ENCODE results near the gene TRIM14.
"Not testable (repeated sequence)": the region's sequence is repeated elsewhere in the genome, so short reads cannot be mapped to it uniquely, and the experiment has no call there.

TRIM14 gene

DNA sequence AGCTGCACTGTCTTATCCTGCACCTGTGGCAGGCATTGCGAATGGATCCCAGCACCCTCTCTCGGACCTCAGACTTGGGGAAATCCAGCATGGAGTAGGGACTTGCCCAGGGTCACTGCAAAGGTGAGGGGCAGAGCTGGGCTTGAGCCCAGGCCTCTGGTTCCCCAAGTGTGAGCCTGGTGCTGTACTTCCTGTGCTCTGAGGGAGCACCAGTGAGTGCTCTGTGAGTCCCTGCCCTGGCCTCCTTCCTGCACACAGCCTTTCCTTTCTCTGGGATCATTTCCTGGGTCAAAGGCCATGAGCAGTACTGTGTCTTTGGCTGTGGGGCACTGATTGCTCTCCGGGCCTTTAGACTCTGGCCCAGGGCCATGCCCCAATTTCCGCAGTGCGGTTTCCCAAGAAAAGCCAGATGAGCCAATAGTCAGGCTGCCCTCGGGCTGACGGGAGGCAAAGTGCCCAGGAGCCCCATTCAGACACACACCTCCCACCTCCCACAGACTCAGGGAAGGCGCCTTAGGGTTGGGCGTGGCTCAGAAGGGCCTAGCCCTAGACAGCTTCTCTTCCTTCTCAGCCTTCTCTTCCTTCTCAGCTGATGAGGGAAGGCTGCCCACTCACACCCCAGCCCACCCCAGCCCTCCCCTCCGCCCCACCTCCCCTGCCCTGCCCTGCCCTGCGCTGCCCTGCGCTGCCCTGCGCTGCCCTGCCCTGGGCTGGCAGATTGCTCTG is 23.3 kb upstream of the TRIM14 start:
- DNase-seq (ENCODE audit: low read depth) = no peak

DNA sequence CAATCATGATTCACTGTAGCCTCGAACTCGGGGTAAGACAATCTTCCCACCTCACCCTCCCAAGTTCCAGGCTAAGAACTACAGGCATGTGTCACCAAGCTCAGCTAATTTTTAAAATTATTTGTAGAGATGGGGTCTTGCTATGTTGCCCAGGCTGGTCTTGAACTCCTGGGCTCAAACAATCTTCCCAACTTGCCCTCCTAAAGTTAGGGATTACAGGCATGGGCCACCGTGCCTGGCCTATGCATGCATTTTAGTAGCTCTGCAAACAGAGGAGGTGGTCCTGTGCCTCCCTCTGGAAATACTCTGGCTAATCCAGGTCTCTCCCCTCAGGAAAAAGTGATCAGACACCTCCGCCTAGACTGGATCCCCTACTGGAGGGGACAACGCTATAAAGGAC is 21.5 kb upstream of the TRIM14 start:
- DNase-seq (ENCODE audit: low read depth) = no peak

DNA sequence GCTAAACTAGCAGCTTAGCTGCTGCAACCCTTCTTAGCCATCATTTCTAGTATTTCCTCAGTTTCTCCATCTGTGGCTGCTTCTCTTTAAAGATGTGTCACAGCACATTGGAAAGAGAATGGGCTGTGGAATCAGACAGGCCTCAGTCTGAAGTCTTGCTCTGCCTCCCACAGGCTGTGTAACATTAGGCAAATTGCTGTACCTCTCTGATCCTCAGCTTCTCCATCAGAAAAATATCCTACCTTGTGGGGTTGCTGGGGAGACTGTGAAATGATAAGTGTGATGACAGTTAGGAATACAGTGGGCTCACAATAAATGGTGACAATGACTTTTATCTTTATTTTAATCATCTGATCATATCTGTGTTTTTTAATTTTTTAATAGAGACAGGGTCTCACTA is 17.5 kb upstream of the TRIM14 start:
- DNase-seq (ENCODE audit: low read depth) = no peak

DNA sequence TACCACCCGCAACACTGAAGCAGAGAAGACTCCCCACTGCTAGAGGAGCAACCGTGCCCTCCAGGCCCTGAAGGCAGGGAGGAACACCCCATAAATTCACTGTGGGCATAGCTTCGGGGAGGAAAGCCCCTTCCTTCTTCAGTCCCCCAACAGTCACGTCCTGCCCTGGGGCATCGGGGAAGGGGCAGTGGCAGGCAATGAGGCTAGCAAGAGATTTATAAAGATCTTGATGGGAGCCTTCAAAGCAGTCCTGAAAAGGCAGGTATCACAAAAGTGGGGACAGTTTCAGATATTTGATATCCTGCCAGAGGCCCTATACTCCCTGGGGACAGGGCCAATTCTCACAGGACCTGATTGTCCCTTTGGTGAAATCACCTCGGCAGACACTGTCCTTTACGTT is 16.9 kb upstream of the TRIM14 start:
- DNase-seq (ENCODE audit: low read depth) = no peak

DNA sequence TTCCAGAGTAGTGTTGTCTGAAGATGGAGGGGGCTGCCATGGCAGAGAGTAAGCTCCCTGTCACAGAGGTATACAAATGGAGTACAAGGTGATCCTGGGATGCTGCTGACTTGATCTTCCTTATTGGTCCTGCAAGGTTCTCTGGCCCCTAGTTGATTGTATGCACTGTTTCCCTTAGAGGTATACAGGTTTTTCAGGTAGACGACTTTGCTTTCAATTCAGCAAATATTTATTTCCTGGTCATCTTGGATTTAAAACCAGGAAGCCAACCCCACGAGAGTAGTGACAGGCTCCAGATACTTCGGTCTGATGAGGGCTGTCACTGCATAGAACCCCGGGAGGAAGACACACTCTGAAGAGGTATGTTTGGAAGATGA is 16.5 kb upstream of the TRIM14 start:
- no peak for DNase-seq (ENCODE audit: low read depth)

DNA sequence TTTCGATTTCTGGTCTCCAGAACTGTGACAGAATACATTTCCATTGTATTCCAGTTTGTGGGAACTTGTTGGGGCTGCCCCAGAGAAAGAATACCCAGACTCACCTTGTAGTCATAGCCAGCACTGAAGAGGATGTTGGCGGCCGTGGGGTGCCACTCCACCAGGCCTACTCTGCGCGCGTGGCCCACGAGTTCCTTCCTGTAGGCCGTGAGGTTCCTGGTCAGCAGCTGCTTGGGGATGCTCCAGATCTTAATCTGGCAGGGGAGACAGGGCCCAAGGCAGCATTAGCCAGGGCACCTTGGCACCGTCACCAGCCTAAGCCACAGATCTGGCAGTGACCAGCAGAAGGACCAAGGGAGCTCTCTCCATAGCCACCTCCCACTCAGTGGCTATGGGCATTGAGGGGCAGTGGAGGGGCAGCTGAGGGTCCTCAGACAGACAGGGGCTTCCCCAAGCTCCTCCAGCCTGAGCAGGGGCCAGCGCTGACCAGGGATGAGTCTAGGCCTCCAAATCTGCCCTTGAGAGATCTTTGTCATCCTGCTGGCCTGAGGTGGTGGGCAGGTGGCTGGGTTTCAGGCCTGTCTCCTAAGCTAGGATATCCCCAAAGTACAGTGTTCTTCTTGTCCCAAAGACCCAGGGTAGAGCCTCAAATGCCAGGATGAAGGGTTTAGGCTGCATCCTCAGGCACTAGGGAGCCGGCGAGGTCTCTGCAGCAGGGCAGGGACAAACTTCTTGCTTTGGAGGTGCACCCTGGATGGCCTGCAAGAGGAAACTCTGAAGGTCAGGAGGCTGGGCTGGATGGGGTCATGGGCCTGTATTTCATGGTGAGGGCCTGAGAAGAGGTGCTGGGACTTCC is 15.9 kb upstream of the TRIM14 start:
- DNase-seq (ENCODE audit: low read depth) = no peak

DNA sequence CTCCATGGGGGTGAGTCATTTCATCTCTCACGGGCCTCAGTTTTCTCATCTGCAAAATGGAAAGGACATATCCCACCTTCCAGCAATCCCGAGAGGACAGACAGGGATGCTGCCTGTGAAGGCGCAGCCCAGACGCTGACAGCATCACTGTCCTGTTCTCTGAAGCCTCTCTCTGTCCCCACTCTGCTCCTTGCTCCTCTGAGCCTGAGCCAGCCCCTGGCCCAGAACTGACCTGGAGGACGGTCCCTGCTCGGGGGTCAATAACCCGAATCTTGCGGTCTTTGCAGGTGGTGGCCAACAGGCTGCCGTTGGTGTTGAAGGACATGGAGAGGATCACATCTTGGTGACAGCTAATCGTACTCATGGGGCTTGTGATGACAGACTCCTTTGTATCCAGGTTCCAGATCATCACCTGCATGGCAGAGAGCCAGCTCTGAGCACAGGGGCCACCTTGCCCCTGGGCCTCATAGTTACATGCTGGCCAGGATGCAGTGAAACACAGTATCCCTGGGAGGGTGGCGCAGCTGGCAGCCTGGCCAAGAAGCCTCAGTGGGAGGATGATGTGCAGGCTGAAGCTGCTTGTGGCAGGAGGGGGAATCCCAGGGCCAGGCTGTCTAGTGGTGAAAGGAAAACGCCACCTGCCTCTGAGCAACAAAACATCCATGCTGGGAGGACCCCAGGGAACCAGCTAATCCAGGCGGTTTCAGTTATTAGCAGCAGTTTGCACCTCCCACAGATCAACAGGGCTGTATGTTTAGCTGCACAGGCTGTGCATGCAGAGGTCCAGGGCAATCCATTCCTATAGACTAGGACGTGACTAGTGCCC is 14.0 kb upstream of the TRIM14 start:
- no peak for DNase-seq (ENCODE audit: low read depth)

DNA sequence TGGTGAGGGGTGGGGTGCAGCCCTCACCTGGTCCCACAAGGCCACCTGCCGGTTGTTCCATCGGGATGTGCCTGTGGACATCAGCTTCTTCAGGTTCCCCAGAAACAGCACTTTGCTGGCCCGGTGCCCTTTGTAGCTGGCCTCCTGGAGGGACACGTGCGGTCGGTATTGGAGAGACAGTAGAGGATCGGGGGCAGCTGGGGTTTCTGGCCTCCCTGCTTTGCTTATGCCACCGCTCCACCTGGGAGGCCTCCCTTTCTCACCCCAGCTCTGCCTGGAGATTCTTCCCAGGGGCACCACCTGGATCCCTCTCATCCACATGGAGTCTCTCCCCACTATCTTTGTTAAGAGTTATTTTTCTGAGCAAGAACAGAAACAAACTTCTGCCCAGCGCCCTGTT is 13.1 kb upstream of the TRIM14 start:
- no peak for DNase-seq (ENCODE audit: low read depth)

DNA sequence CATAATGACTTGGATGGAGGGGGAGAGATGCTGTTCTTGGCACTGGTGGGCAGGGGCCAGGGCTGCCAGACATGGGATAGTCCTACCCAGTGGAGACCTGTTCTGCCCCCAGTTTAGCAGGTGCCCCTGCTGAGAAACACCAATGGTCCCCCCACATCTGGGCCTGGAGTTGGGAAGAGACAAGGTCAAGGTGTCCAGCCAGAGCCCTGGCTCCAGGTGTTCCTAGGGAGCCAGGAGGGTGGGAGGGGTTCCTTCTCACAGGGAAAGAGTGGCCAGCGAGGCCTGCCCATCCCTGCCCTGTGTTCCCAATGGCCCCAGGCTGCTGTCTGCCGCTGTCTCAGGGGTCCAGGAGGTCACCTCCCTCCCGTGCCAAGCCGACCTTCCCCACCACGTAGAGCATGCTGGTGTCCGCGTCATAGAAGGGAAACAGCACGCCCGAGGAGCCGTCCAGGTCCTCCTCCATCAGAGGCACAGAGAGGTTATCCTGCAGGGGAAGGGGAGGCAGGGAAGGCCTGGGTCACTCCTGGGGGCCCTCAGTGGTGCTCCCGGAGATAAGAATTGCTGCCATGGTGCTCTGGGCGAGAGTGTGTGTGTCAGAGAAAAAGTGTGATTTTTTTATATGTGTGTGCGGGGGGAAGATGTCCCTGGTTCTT is 11.7 kb upstream of the TRIM14 start:
- no peak for DNase-seq (ENCODE audit: low read depth)

DNA sequence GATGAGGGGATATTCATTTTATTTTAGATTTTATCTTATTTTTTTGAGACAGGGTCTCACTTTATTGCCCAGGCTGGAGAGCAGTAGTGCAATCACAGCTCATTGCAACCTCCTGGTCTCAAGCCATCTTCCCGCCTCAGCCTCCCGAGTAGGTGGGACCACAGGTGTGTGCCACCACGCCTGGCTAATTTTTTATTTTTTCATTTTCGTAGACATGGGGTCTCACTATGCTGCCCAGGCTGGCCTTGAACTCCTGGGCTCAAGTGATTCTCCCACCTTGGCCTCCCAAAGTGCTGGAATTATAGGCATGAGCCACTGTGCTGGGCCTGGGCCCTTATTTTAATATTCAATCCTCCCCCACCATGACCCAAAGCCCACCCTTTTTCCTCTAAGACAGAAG is 11.0 kb upstream of the TRIM14 start:
- not testable (repeated sequence) for DNase-seq (ENCODE audit: low read depth)

DNA sequence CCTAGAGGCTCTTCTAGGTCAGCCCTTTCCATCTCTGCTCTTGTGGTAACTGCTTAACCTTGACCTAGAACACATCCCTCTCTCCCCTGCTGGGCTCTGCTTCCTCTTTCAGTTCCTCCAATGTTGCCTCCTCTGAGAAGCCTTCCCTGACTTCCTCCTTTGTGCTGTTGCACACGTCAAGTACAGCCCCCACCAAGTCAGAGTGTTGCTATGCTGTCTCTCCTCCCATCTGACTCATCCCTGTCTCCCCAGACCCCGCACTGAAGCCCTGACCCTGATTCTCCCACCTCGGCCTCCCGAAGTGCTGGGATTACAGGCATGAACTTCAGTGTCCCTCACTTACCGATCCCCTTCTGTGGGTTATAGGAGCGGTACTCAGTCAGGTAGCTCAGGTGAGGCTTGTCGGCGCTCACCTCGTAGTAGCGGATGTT is 10.4 kb upstream of the TRIM14 start:
- DNase-seq (ENCODE audit: low read depth) = no peak

DNA sequence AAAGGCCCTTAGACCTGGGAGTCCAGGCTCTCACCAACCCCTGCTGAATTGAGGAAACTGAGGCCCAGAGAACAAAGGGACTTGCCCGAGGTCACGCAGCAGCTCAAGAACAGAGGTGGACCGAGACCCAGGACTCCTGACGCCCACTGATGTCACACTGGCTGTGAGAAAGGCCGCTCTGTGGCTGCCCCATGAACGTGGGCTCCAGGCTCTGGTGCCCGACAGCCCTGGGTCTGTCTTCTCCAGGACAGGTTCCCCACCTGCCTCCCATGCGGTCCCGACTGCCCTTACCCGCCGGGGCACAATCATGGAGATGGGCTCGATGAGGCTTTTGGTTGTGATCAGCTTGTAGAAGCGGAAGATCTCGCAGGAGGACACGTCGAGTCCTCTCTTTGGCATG is 9.3 kb upstream of the TRIM14 start:
- DNase-seq (ENCODE audit: low read depth) = no peak

DNA sequence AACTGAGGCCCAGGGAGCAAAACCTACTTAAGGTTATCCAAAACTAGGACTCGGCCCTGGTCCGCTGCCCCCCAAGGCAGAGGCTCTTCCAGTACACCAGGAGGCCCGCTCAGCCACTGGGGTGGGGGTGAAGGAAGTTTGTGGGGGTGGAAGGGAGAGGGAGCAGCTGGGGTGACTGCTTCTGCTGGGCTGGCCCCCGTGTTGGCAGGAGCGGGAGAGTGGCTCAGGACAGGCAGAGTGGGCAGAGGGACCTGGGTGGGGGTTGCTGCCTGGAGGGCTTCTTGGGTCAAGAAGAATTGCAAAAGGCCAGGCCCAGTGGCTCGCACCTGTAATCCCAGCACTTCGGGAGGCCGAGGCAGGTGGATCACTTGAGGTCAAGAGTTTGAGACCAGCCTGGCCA is 8.2 kb upstream of the TRIM14 start:
- DNase-seq (ENCODE audit: low read depth) = no peak

DNA sequence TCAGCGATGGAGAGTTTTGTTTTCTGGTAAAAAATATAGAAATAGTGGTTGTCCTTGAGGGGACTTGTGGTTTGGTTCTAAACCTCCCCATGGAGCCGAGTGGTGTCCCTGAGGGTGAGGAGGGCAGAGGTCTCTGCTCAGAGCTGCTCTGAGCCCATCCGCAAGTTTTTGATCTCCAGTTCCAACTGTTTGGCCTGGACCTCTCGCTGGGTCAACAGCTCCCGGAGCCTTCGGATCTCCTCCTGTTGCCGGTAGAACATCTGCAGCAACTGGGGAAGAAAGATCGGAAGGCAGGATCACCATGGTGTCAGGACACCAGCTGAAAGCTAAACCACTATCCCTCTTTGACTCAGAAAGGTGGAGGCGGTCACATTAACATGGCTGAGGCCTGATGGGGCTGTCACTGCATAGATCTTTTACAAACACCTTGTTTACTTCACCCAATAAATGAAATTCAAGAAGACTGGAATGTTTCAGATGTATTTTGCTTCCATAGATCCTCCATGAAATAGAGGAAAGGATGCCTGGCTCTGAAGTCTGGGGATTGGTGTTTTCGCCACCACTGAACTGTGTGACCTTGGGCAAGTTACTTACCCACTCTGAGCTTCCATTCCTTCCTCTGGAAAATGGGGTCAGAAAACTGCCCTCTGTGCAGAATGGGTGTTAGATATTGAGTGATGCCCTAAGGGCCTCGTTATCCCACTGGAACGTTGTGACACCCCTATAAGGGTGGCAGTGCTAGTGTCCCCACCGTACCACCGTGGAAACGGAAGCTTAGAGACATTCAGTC is 5.8 kb upstream of the TRIM14 start:
- no peak for DNase-seq (ENCODE audit: low read depth)

DNA sequence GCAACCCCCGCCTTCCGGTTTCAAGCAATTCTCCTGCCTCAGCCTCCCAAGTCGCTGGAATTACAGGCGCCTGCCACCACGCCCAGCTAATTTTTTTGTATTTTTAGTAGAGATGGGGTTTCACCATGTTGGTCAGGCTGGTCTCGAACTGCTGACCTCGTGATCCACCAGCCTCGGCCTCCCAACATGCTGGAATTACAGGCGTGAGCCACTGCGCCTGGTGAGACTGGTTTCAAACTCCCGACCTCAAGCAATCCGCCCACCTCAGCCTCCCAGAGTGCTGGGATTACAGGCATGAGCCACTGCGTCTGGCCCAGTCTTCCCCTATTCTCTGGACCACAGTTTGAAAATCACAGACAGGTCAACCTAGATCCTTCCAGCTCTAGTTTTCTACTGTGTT is 5.1 kb upstream of the TRIM14 start:
- DNase-seq (ENCODE audit: low read depth) = not testable (repeated sequence)

DNA sequence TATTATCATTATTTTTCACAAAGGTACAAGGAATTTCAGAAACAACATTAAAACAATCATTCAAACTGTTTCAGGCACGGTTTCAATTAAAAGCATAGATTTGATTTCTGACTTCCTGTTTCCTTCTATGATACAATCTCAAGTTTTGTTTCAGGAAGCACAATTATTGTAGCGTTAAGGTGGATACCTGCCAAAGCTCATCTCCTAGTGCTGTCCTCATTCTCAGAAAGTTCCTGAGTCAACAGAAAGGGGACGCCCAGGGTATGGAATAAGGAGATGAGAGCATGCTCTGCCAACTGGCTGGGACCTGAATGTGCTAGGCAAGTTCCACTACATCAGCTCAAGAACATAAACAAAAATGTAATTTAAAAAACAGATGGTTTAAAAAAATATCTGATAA is 2.0 kb upstream of the TRIM14 start:
- no peak for DNase-seq (ENCODE audit: low read depth)

DNA sequence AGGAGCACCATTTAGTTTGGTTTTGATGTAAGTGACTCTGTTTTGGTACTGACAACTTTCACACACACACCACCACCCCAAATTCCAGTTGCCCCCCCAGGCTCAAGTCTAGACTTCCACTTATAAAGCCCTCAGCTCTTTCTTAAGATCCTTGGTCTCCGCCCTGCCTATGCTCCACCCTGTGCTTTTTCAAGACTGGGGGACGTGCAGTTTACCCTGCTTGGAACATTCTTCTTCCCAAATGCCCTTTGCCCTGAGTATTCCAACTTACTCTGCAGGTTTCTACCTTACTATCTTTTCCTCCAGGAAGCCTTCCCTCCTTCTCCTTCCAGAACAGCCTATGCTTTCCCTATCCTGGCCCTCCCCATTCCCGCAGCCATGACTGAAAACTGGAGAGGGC is 1.5 kb upstream of the TRIM14 start:
- DNase-seq (ENCODE audit: low read depth) = no peak

DNA sequence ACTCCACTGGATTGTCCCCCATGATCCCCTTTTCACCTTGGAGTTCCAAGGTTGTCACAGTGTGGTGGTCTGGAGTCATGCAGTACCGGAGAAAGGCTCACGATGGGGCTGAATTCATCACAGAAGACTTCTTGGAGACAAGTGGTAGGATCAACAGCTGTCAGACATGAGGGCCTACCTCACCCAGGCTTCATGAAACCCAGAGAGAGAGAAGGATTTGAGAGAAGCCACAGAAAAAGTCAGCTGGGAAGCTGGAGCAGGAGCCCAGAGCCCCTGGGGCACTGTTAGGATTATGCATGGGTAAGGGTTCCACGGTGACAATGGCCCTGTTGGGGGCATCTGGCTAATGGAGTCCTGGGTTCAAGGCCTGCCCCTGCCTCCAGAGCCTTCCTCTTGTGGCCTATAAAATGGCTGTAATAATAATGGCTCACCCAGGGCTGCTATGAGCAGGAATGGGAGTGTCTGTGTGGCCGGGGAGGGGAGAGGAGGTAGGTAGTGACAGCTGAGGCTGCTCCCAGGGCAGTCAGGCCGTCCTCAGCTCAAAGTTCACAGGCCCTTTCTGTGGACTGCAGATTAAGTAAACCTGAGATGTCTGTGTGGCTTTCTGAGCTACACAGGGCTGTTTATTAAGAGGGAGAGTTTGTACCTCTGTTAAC is 910 bp downstream of the TRIM14 start:
- no peak for DNase-seq (ENCODE audit: low read depth)

DNA sequence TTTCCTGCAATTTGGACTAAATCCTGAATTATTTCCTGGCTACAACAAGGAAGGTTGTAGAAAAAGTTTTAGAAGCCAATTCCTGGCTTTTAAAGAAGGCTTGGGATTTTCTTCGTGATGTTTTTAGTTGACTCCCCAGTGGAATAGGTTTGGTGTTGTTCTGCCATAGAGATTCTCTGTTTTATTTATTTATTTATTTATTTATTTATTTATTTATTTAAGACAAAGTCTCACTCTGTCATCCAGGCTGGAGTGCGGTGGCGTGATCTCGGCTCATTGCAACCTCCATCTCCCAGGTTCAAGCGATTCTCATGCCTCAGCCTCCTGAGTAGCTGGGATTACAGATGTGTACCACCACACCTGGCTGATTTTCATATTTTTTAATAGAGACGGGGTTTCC is 1.9 kb downstream of the TRIM14 start:
- not testable (repeated sequence) for DNase-seq (ENCODE audit: low read depth)

DNA sequence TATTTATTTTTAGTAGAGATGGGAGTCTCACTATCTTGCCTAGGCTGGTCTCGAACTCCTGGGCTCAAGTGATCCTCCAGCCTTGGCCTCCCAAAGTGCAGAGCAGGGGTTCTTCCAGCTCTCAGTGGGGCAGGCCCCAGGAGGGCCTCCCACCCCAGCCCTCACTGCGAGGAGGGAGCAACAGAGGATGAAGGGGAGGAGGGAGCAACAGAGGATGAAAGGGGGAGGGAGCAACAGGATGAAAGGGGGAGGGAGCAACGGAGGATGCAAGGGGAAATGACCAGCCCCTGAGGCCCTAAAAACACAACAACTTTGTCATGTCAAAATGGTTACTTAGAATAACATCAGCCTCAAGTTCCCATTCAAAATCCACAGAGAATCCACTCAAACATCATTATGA is 10.0 kb downstream of the TRIM14 start:
- DNase-seq (ENCODE audit: low read depth) = no peak

DNA sequence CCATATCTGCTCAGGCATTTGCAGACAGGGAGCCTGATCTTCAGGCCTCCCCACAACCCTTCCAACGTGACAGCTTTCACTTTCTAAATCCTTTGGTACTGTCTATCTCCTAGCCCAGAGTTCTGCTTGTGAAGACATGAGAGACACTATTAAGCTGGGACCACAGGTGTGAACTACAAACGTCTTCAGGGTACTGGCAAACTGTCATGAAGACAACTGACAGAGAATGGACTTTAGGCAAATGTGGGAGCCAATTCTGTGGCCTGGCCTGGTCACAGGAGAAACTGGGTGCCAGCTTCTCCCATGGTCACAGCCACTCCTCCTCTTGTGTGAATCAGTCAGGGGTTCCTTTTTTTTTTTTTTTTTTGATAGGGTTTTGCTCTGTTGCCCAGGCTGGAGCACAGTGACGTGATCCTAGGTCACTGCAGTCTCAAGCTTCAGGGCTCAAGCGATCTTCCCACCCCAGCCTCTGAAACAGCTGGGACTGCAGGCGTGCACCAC is 10.4 kb downstream of the TRIM14 start:
- DNase-seq (ENCODE audit: low read depth) = no peak
